B cell (primary cell): ENCODE results near the gene EIPR1. TPM values are rescaled to one million over a fixed set of nuclear protein-coding genes. Genes with fewer than 3 reads are reported as not detected.

ENCODE experiments used
- ATAC-seq: fragments of 200-7000 bp; cut with Tn5 transposase; one replicate; pipeline ENCODE4 v1.10.0; 2021; ENCODE audit warnings: low read depth, mild to moderate bottlenecking, moderate number of reproducible peaks, moderate library complexity
- CTCF ChIA-PET: fragments of 350-600 bp; sonication (Branson Sonifier 250); formaldehyde crosslinking; loops from one replicate; lab custom pipeline; 2021; ENCODE audit warnings: antibody characterized with exemption, inconsistent platforms; lab: Charles Lee
- POLR2A ChIA-PET: fragments of 350-600 bp; sonication (Branson Sonifier 250); formaldehyde crosslinking; loops from one replicate; lab custom pipeline; 2021; ENCODE audit warnings: antibody characterized with exemption; lab: Charles Lee
- DNase-seq: peaks from one replicate; pipeline ENCODE4 v3.0.0; 2013
- H2AFZ ChIP-seq: 2 replicates; pipeline ENCODE4 v1.6.1; 2012; ENCODE audit warnings: mild to moderate bottlenecking, low read depth, low read length; ENCODE audit not compliant: insufficient read depth, poor library complexity, severe bottlenecking
- H3K27ac ChIP-seq, 2 donors: 1 replicate in 1 of 2; 2 replicates in 1 of 2; pipeline ENCODE4 v1.5.1; 2012 to 2013; ENCODE audit warnings: low read length in 2 of 2, mild to moderate bottlenecking in 2 of 2, moderate library complexity in 1 of 2
- H3K27me3 ChIP-seq, 4 experiments: fragments of 200-600 bp in 1 of 4; sonication (generic) in 1 of 4; replicated peaks in 1 of 4; 1 replicate in 2 of 4; 2 replicates in 2 of 4; pipeline versions ENCODE4 v1.6.1 to v1.7.0; 2013 to 2016; ENCODE audit warnings: low read length in 3 of 4, mild to moderate bottlenecking in 2 of 4, mixed read lengths in 1 of 4, moderate library complexity in 1 of 4; ENCODE audit not compliant: insufficient read depth in 4 of 4, control insufficient read depth in 3 of 4; ENCODE audit errors: control extremely low read depth in 1 of 4
- H3K36me3 ChIP-seq, 2 experiments: replicated peaks in 1 of 2; 1 replicate in 1 of 2; 2 replicates in 1 of 2; pipeline versions ENCODE4 v1.6.1 to v1.7.1; 2013; ENCODE audit warnings: low read length in 1 of 2; ENCODE audit not compliant: insufficient read depth in 2 of 2, control insufficient read depth in 1 of 2; ENCODE audit errors: control extremely low read depth in 1 of 2, extremely low read depth in 1 of 2
- H3K4me1 ChIP-seq, 2 donors: fragments of 200-600 bp in 1 of 2; sonication (generic) in 1 of 2; 1 replicate in 1 of 2; 2 replicates in 1 of 2; pipeline versions ENCODE4 v1.5.1 to v1.6.1; 2013 to 2017; ENCODE audit warnings: low read length in 2 of 2; ENCODE audit not compliant: control insufficient read depth in 2 of 2, insufficient read depth in 2 of 2
- H3K4me2 ChIP-seq: replicated peaks from 2 replicates; pipeline ENCODE3; 2012; ENCODE audit warnings: mild to moderate bottlenecking, low read depth, low read length; ENCODE audit not compliant: poor library complexity, severe bottlenecking
- H3K4me3 ChIP-seq, 5 experiments: fragments of 200-600 bp in 1 of 5; sonication (generic) in 1 of 5; 1 replicate in 3 of 5; 2 replicates in 2 of 5; pipeline versions ENCODE4 v1.5.1 to v1.7.0; 2011 to 2016; ENCODE audit warnings: low read length in 4 of 5, mild to moderate bottlenecking in 4 of 5, low read depth in 2 of 5, control low read depth in 1 of 5, moderate library complexity in 1 of 5; ENCODE audit not compliant: insufficient read depth in 1 of 5; ENCODE audit errors: control extremely low read depth in 1 of 5, extremely low read depth in 1 of 5
- H3K79me2 ChIP-seq: fragments of 200-600 bp; sonication (generic); one replicate; pipeline ENCODE4 v1.6.0; 2016; ENCODE audit warnings: low read length; ENCODE audit not compliant: control insufficient read depth, insufficient read depth
- H3K9ac ChIP-seq: fragments of 200-600 bp; sonication (generic); 2 replicates; pipeline ENCODE4 v1.6.1; 2017; ENCODE audit warnings: mild to moderate bottlenecking, low read length, moderate library complexity
- H3K9me3 ChIP-seq, 3 donors: one replicate each; pipeline versions ENCODE4 v1.6.1 to v1.7.1; 2013; ENCODE audit warnings: low read length in 2 of 3; ENCODE audit not compliant: control insufficient read depth in 2 of 3, insufficient read depth in 1 of 3; ENCODE audit errors: control extremely low read depth in 1 of 3
- H4K20me1 ChIP-seq: 2 replicates; pipeline ENCODE4 v1.6.0; 2012; ENCODE audit warnings: mild to moderate bottlenecking, low read length; ENCODE audit not compliant: insufficient read depth, control insufficient read depth, poor library complexity, severe bottlenecking
- H3K27ac Mint-ChIP-seq: one replicate; pipeline ENCODE4 v1.8.0; 2021; ENCODE audit warnings: mixed read lengths
- H3K27me3 Mint-ChIP-seq: one replicate; pipeline ENCODE4 v1.8.0; 2021; ENCODE audit warnings: mixed read lengths
- H3K4me1 Mint-ChIP-seq: one replicate; pipeline ENCODE4 v1.8.0; 2021; ENCODE audit warnings: mixed read lengths
- H3K4me3 Mint-ChIP-seq: one replicate; pipeline ENCODE4 v1.8.0; 2021; ENCODE audit warnings: mixed read lengths
- H3K9me3 Mint-ChIP-seq: one replicate; pipeline ENCODE4 v1.8.0; 2022; ENCODE audit warnings: mixed read lengths; ENCODE audit not compliant: insufficient read depth
- EZH2 ChIP-seq: IDR thresholded peaks from 2 replicates; pipeline ENCODE4 v1.6.1; 2012; ENCODE audit warnings: borderline replicate concordance, low read depth, mild to moderate bottlenecking, moderate library complexity, low read length; ENCODE audit not compliant: insufficient read depth, poor library complexity, severe bottlenecking
- WGBS: methylation state at CpG from one replicate; pipeline ENCODE4 v1.1.5; 2013; ENCODE audit warnings: missing lambda C conversion rate; ENCODE audit not compliant: insufficient coverage; 5-methylcytosine and 5-hydroxymethylcytosine counted together
- intact Hi-C: fragments of 100-400 bp; cut with micrococcal nuclease; formaldehyde crosslinking; loops from one replicate; pipeline ENCODE4 v1.10.0; 2022
- polyA plus RNA-seq: library from polyadenylated mRNA; depleted of rRNA; stranded (reverse); fragments of >200 nt; gene quantifications from 2 replicates; pipeline ENCODE4 v1.2.3, GENCODE V29; 2012
- total RNA-seq, 2 donors: library from RNA; stranded (reverse); fragments of 120-200 nt in 1 of 2; gene quantifications; 1 replicate in 1 of 2; 2 replicates in 1 of 2; pipeline versions ENCODE4 v1.2.3 to v1.2.4, GENCODE V29; 2013 to 2022
- TF ChIP-seq, protein P1 (sequence below): fragments of 200-600 bp; IDR thresholded peaks from one replicate; pipeline ENCODE4 v1.8.0; 2022; ENCODE audit warnings: antibody characterized with exemption, mild to moderate bottlenecking

The EIPR1 gene
- total and polyA plus RNA-seq, 2 donors (not counting 1 experiment from before 2014, with no cell fraction given), result 31.8 to 37.0 TPM

GRCh38 chr2:3141696-3142095 lies 235.9 kb downstream of the EIPR1 start:
- no peak for DNase-seq
- no peak overlapping the region for H2AFZ ChIP-seq
- peak overlapping the region; percentile 51 for H3K4me2 ChIP-seq
- no peak for ATAC-seq
- no peaks in the 10 kb centered on the region for H3K36me3 ChIP-seq
- ChIA-PET POLR2A (no interaction called here), CTCF (no interaction called here)
- no peak overlapping the region for H3K9ac ChIP-seq
- H3K27ac ChIP-seq, result peak overlapping the region in 1 of 2 donors; percentile 16
- peaks cover 0 to 38% of the 10 kb centered on the region in 2 donors for H3K4me1 ChIP-seq
- no peak overlapping the region for H3K4me3 ChIP-seq
- WGBS, result 95% methylated on average over 5 of the region's 6 CpGs
- peaks cover 25% of the 10 kb centered on the region for H3K79me2 ChIP-seq
- H4K20me1 ChIP-seq, result no peaks in the 10 kb centered on the region
- no peaks in the 10 kb centered on the region for H3K27me3 ChIP-seq
- TF ChIP-seq, protein P1, sequence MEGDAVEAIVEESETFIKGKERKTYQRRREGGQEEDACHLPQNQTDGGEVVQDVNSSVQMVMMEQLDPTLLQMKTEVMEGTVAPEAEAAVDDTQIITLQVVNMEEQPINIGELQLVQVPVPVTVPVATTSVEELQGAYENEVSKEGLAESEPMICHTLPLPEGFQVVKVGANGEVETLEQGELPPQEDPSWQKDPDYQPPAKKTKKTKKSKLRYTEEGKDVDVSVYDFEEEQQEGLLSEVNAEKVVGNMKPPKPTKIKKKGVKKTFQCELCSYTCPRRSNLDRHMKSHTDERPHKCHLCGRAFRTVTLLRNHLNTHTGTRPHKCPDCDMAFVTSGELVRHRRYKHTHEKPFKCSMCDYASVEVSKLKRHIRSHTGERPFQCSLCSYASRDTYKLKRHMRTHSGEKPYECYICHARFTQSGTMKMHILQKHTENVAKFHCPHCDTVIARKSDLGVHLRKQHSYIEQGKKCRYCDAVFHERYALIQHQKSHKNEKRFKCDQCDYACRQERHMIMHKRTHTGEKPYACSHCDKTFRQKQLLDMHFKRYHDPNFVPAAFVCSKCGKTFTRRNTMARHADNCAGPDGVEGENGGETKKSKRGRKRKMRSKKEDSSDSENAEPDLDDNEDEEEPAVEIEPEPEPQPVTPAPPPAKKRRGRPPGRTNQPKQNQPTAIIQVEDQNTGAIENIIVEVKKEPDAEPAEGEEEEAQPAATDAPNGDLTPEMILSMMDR, result no peak
- TF ChIP-seq EZH2, result no peak
- intact Hi-C loops, result no loop called here
- Mint-ChIP-seq H3K4me1 (no peaks in the 10 kb centered on the region), H3K9me3 (no peaks in the 10 kb centered on the region), H3K27ac (no peak overlapping the region), H3K4me3 (no peak overlapping the region), H3K27me3 (no peaks in the 10 kb centered on the region)
- H3K9me3 ChIP-seq, result peaks cover 0 to 4% (median 0%) of the 10 kb centered on the region in 3 donors

GRCh38 chr2:3139906-3140305 lies 237.7 kb downstream of the EIPR1 start:
- H3K9ac ChIP-seq, result no peak overlapping the region
- ATAC-seq (no peak), DNase-seq (no peak)
- H3K4me1 Mint-ChIP-seq, result no peaks in the 10 kb centered on the region
- TF ChIP-seq EZH2, result no peak
- TF ChIP-seq, protein P1, result no peak
- H3K9me3 Mint-ChIP-seq, result peaks cover 5% of the 10 kb centered on the region
- CTCF ChIA-PET, result no interaction called here
- no peak overlapping the region for H3K4me3 Mint-ChIP-seq
- no peak overlapping the region for H3K27ac ChIP-seq
- no peaks in the 10 kb centered on the region for H3K36me3 ChIP-seq
- H4K20me1 ChIP-seq, result no peaks in the 10 kb centered on the region
- peaks cover 0 to 23% of the 10 kb centered on the region in 2 donors for H3K4me1 ChIP-seq
- no peak overlapping the region for H3K4me3 ChIP-seq
- no peak overlapping the region for H2AFZ ChIP-seq
- no peak overlapping the region for H3K27ac Mint-ChIP-seq
- no peaks in the 10 kb centered on the region for H3K27me3 Mint-ChIP-seq
- H3K9me3 ChIP-seq, result peaks cover 0 to 4% (median 0%) of the 10 kb centered on the region in 3 donors
- H3K79me2 ChIP-seq, result peaks cover 30% of the 10 kb centered on the region
- H3K4me2 ChIP-seq, result no peak overlapping the region
- 90% methylated on average over 7 of the region's 7 CpGs for WGBS
- POLR2A ChIA-PET, result no interaction called here
- intact Hi-C loops, result no loop called here
- H3K27me3 ChIP-seq, result no peaks in the 10 kb centered on the region

Other genes starting within 250 kb of the EIPR1 start
- gene TRAPPC12, start 1.9 kb upstream of the EIPR1 start, total RNA-seq, result 151 and 154 TPM in 2 replicates
- gene TRAPPC12, start 1.9 kb upstream of the EIPR1 start, polyA plus RNA-seq, result 66.4 and 80.9 TPM in 2 replicates
- gene ADI1, start 141.7 kb upstream of the EIPR1 start, total RNA-seq, result 23.1 and 25.0 TPM in 2 replicates
- gene ADI1, start 141.7 kb upstream of the EIPR1 start, polyA plus RNA-seq, result 15.2 and 20.8 TPM in 2 replicates
- gene RNASEH1, start 180.5 kb upstream of the EIPR1 start, total RNA-seq, result 24.2 and 25.1 TPM in 2 replicates
- gene RNASEH1, start 180.5 kb upstream of the EIPR1 start, polyA plus RNA-seq, result 7.2 and 13.0 TPM in 2 replicates
- 1,454 and 1,548 TPM in 2 replicates for gene RPS7, start 197.4 kb upstream of the EIPR1 start, total RNA-seq
- gene RPS7, start 197.4 kb upstream of the EIPR1 start, polyA plus RNA-seq, result 1,794 and 2,177 TPM in 2 replicates
- gene COLEC11, start 217.3 kb upstream of the EIPR1 start, total RNA-seq, result not detected in 2 replicates
- 0.58 TPM in 1 of 2 replicates, not detected in the other for gene COLEC11, start 217.3 kb upstream of the EIPR1 start, polyA plus RNA-seq